Measurements from ENCODE around the gene PIN4.

DNA sequence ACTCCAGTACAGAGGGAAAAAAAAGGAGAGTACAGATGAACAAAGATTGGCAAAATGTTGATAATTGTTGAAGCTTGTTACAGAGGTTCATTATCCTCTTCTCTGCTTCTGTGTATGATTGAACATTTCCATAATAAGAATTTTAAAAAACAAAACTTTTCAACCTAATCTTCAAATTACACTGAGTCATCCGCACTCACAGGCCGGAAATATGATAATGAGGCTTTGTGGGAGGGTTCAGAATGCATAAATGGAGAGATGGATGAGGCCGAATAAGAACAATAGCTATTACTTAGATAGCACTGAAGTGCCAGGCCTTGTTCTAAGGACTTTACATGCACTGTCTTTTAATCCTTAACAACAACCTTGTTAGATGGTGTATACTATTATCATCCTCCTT, 61.9 kb downstream of the PIN4 start:
- TF ChIP-seq, protein P1, sequence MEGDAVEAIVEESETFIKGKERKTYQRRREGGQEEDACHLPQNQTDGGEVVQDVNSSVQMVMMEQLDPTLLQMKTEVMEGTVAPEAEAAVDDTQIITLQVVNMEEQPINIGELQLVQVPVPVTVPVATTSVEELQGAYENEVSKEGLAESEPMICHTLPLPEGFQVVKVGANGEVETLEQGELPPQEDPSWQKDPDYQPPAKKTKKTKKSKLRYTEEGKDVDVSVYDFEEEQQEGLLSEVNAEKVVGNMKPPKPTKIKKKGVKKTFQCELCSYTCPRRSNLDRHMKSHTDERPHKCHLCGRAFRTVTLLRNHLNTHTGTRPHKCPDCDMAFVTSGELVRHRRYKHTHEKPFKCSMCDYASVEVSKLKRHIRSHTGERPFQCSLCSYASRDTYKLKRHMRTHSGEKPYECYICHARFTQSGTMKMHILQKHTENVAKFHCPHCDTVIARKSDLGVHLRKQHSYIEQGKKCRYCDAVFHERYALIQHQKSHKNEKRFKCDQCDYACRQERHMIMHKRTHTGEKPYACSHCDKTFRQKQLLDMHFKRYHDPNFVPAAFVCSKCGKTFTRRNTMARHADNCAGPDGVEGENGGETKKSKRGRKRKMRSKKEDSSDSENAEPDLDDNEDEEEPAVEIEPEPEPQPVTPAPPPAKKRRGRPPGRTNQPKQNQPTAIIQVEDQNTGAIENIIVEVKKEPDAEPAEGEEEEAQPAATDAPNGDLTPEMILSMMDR (IDR thresholded peaks at IDR 0.05), result no peak
- TF ChIP-seq POLR2A (IDR thresholded peaks at IDR 0.05), result no peak
- TF ChIP-seq POLR2AphosphoS5 (IDR thresholded peaks at IDR 0.05), result no peak
